UCSD-AML1 (cell line): ENCODE results near the gene ZBTB43.

Experiments
- DNase-seq: peaks from one replicate; lab custom pipeline; 2025; ENCODE audit not compliant: unreplicated experiment; lab: John Stamatoyannopoulos, UW

Gene ZBTB43

DNA sequence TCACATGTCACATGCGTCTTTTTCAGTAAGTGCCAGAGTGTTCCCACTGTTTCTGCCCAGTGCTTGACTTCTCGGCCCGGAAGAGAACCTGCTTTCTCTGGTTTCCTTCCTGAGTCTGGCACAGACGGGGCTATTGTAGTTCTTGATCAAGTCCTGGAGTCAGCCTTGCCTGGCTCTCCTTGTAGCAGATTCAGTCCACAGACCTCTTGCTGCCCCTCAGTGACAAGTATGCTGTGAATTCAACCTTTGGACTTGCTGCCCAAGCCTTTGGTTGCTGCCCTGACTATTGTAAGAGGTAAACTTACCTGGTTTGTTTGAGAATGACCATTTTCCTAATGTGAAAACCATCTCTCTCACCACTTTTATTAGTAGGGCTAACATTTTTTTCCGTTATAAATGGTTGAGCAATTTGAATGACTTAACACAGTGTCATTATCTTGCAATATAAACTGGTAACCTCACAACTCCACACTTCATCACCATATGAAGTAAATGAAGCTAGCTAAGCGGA is 80.3 kb downstream of the ZBTB43 start:
- DNase-seq, result no peak

DNA sequence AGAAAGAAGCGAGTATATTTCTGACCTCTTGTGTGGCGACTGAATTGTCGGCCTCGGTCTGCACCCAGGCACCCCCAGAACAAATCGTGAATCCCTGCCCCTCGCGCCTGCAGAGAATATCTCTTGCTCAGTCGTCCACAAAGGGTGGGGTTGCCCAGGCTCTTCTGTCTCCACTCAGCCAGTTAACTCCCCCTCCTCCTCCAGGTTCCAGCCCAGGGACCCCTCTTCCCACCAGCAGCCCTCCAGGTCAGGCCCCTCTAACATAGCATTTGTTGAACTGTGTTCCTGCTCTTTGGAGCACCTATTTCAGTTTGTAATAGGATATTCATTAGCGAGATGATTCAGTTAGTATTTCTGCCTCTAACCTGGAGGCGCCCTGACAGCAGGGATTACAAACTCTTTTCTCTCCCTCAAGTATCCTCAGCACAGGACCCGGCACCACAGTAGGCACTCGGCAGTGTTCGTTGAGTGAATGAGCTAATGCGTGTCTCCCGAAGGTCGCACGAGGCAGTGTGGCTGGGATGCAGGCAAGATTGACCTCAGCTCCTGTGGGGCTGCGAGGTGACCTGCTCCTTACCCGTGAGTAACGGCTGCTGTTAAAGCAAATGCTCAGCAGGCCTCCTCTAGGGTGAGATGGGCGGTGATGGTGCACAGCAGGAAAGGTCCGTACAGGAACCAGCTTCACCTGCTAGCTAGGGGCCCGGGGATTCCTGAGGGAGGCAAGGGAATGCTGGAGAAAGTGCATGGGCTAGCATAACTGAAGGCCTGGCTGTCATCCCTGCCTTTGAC is 81.4 kb downstream of the ZBTB43 start:
- no peak for DNase-seq

DNA sequence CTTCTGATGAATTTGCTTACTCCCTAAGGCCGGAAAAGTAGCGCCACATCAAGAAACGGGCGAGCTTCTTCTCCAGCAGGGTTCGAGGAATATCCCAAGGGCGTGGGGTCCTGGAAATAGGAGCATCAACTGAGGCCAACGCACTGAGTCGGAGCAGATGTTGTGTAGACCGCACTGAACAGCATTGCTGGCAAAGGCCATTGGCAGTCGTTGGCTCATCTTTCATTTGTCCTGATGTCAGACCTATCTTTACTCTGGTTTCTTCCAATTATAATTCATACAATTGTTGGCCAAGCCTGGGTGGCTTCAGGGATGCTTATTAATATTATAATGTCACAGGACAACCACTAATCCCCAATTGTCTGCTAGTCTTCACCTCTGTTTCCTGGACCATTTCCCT is 82.1 kb downstream of the ZBTB43 start:
- no peak for DNase-seq
